Sigmoid colon (tissue), 4 donors: ENCODE results near the gene JOSD2.

Experiments
- EP300 ChIP-seq, 4 donors: sonication (generic); formaldehyde crosslinking; IDR thresholded peaks; one replicate each; pipeline ENCODE4 v1.6.1; 2017; ENCODE audit warnings: antibody characterized with exemption in 4 of 4
- POLR2AphosphoS5 ChIP-seq, 4 donors: sonication (generic); formaldehyde crosslinking; IDR thresholded peaks; one replicate each; pipeline ENCODE4 v1.6.1; 2017; ENCODE audit warnings: antibody characterized with exemption in 4 of 4

DNA sequence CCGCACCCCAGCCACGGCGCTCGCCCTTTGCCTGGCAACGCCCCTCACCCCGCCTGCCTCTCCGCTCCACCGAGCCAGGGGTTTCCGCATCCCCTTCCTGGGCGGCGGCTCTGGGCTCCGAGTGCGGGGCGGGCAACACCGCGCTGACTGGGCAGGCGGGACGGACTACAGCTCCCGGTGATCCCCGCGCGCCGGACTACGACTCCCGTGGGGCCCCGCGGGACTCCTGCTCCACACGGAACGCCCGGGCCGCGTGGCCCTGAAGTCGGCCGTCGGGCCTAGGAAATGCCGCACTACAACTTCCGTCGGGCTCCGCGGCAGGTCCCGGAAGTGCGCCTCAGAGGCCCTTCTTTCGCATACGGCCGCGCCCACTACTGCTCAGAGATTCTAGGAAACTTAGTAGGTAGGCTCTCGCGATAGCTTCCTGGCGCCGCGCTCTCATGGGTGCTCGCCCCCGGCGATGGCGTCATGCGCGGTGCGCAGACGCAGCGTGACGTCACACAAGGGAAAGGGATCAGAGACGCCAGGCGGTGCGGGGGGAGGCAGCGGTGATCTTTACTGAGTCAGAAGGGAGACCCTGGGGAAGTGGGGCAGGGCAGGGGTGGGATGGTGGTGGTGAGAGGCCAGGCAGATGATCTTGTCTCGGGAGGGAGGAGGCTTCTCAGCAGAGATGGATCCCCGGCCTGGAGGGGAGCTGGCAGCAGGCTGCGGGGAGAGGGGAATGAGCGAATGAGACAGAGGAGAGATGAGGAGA, at the start of gene JOSD2:
- TF ChIP-seq POLR2AphosphoS5 (IDR thresholded peaks at IDR 0.05), result peak; percentile 56 to 84 (median 76)
- peak in 1 of 4 donors; percentile 50 for TF ChIP-seq EP300 (IDR thresholded peaks at IDR 0.05)
